Activated T-helper 1 cell treated with Interleukin-2 at 50 U/mL for 16 hours (primary cell): Measurements from ENCODE around the gene MISP.

ENCODE experiments used
- DNase-seq: peaks from one replicate; pipeline ENCODE4 v3.0.0-alpha.2; 2020; ENCODE audit warnings: low read depth

MISP gene

DNA sequence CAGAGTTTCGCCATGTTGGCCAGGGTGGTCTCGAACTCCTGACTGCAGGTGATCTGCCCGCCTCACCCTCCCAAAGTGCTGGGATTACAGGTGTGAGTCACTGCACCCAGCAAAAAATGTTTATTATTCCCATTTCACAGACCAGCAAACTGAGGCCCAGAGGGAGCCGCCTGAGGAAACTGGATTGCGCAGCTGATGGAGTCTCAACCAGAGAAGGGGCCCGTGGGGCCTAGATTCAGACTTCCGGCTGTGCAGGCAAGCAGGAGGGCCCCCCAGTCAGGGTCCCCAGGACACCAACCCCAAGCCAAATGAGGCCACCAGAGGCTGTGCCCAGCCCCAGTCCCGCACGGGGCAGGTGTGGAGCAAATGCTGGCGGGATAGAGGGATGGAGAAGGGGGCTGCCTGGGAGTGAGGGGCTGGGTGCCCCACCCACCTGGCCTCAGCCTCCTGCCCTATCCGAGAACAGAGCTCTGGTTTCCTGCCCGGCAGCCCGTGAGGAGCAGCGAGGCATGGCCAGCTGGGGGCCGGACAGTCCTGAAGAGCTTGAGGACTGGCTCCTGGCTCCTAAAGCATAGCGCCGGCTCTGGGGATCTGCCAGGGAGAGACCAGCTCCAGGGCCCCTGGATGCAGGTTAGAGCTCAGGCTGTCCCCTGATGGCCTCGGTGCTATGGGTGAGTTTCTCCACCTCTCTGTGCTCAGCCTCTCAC is 22.0 kb downstream of the MISP start:
- no peak for DNase-seq

DNA sequence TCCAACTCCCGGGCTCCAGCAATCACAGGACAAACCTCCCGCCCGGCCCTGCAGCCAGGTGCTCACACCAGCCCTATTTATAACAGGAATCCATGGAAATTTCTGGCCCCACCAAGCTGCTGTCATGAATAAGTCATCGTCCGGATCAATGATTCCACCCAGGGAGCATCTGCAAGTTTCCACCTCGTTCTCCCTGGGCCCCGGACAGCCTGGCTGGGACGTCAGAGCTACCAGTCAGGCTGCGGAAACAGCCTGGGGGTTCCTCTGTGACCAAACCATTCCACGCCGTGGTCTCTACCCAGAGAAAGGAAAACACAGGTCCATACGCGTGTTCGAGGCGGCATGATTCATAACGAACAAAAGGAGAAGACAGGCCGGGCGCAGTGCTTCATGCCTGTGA is 25.6 kb downstream of the MISP start:
- DNase-seq: no peak

DNA sequence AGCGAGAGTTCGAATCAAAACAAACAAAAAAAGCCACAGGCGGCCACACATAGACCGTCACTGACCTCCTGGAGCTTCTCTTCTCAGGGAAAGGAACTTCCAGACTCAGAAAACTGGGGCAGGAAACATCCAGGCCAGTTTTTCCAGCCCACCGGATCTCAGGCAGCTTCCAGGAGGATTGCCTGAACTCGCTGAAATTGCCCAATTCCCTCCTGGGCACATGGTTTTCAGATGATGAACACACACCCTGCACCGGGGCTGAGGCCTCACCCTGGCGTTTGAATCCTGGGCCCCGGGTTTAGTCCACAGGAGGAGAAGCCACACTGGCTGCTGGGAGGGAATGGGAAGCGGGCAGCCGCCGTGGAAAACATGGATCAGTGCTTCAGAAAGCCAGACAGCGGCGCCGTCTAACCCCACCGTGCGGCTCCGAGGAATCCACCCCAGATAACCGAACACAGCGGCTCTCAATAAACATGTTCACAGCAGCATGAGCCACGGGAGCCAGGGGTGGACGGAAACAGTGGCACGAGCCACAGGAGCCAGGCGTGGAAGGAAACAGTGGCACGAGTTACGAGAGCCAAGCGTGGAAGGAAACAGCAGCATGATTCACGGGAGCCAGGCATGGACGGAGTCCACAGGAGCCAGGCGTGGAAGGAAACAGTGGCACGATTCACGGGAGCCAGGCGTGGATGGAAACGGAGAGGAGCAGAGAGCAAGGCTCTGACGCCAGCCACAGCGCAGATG is 28.2 kb downstream of the MISP start:
- DNase-seq: no peak

DNA sequence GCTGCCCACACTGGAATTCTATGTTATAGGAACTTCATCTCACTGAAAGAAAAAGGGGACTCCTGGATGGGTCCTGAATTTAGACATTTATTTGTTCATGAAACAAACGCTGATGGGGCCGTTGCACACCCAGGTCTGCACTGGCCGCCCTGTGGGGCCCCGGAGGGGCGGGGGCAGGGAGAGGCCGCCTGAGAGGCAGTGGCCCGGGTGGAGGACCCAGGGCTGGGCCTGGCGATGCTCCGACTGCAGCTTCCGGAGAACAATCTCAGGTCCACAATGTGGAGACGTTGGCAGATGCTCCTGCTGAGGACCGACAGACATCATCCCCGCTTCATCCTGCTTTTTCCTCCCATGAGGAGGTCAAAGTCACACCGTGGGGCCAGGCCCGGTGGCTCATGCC is 30.0 kb downstream of the MISP start:
- DNase-seq: no peak

DNA sequence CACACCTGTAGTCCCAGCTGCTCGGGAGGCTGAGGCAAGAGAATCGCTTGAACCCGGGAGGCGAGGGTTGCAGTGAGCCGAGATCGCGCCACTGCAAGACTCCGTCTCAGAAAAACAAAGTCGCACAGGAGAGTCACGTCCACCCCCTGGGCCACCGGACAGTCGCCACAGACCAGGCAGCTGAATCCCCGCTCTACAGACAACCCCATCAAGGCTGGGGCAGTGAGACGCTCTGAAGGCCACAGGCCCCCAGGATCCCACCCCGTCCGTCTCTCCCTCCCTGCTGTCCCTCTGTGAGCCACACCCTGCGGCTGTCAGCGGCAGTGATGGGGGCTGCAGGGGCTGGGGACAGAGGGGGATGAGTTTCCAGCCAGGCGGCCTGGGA is 30.9 kb downstream of the MISP start:
- no peak for DNase-seq

DNA sequence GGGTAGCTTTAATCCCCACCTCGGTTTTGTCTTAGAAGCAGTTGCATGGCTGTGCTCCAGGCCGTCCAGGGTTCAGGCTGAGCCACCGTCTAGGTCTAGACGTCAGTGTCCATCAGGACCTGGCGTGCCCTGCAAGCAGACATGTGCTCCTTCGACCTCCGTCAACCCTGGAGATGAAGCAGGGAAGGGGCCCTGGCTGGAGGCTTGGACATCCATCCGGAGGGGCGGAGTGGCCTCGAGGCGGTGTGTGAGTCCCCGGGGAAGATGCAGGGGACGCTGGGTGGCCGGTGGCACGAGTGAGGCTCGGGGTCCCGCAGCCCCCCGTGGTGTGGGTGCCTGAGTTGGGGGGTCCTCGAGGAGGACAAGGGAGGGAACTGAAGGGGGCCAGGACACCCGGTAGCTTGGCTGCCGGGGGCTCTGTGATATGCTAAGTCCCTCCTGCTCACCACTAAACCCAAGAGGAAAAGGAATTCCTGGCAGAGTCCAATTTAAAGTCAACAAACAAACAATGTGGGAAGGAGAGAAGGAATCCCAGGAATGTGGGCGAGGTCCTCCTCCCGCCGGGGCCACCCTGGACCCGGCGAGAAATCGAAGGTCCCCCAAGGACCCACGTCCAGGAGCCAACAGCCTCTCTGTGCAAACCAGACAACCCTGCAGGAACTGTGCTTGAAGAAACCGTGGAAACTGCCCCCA is 31.4 kb downstream of the MISP start:
- no peak for DNase-seq

DNA sequence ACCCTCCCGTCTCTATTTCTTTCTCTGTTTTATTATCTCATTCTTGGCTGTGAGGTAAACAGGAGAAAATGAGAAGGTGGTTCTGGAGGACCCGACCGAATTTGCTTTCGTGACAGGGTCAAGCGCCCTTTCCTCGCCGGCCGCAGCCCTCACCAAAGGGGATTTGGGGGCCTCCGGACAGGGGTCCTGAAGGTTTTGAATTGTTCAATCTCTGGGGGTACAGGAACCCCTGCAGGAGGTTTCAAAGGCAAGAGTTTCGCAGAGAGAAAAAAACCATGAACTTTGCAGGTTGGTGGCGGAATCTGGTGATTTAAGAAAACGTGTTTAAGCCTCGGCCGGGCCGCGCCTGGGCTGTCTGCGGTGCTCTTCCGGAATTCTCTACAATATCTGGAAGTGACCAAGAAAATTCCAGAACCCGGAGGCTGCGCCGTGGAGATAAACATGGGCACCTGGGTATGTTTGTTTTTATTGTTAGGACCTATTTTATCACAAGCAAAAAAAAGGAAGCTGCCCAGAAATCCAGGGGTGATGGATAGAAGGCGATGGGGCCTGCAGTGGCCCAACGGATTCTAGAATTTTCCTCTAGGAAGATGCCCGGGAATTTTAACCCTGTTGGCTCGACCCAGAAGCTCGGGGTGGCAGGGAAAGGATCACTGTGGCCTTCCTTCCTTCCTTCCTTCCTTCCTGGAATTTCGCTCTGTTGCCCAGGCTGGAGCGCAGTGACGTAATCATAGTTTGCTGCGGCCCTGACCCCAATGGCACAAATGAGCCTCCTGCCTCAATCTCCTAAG is 32.2 kb downstream of the MISP start:
- DNase-seq: no peak

DNA sequence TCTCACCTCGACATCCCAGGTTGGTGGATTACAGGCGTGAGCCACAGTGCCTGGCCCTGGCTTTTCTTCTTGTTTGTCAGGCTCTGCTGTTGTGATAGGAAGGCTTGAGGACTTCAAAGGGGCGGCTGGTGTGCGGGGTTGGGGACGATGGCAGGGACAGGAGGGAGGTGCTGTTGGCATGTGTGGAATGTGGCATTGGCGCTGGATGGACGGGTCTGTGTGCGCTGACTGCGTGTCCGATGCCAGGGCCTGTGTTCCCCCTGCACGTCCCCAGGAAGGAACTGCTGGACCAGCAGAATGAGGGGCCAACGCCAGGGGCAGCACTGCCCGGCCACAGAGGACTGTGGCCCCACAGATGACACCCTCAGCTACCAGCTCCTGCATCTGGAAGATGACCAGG is 33.6 kb downstream of the MISP start:
- DNase-seq: no peak

DNA sequence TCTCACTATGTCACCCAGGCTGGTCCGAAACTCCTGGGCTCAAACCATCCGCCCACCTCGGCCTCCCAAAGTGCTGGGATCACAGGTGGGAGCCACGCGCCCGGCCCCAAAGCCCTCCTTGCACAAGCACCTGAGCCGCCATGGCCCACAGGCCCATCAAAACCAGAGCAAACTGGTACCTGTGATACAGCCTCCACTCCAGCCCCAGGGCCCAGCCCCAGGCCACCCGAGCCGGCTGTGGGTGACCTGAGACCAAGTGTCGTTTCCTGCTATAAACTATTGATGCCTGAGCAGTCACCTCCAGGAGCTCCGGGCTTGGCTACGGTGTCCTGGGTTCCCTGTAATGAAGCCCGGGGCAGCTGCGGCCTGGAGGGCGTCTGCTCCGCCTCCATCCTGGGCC is 36.6 kb downstream of the MISP start:
- DNase-seq: no peak

DNA sequence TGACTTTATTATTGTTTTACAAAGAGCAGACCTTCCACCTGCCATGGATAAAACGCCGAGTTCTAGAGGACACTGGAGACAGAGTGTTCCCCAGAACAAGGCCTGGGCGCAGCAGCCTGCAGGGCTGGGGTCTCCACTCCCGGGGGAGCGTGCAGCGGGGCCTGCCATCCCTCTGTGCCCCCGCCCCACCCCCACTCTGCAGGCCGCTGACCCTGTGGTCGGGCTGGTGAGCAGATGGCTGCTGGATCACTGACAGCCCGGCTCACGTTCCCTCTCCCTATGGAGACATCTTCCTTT is 37.7 kb downstream of the MISP start:
- no peak for DNase-seq

DNA sequence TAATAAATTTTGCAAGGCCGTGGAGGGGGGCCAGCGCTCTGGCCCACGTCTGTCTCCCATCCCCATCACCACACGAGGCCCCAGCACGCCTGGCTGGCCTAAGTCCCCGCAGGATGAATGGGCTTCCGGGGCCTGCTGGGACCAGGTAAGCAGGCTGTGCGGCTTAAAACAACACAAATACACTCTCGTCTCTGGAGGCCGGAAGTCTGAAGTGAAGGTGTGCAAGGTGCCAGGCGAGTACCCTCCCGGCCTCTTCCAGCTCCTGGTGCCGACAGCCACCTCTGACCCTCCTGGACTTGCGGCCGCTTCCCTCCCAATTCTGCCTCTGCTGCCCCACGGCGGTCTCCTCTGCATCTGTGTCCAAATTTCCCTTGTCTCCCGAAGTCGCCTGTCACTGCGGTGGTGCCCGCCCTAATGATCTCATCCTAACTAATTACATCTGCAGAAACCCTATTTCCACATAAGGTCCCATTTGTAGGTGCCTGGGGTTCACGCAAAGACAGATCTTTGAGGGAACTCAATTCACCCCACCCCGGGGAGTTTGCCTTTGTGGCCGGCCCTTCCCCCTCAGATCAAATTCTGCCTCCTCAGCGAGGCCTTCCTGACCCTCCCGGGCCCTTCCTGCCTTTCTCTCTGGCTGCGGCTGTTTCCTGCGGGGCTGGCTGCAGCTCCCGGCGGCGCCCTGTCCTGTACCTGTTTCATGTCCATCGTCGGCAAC is 38.2 kb downstream of the MISP start:
- DNase-seq: no peak

DNA sequence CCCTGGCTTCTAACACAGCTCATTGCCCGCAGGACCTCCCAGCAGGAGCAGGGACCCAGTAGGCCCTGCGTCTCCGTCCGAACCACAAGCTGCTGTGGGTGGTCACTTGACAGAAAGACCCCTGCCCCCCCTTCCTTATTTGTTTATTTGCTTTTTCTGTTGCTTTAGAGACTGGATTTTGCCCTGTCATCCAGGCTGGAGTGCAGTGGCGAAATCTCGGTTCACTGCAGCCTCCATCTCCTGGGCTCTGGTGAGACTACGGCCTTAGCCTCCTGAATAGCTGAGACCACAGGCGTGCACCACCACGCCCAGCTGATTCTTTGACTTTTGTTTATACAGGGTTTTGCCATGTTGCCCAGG is 38.8 kb downstream of the MISP start:
- DNase-seq: no peak

DNA sequence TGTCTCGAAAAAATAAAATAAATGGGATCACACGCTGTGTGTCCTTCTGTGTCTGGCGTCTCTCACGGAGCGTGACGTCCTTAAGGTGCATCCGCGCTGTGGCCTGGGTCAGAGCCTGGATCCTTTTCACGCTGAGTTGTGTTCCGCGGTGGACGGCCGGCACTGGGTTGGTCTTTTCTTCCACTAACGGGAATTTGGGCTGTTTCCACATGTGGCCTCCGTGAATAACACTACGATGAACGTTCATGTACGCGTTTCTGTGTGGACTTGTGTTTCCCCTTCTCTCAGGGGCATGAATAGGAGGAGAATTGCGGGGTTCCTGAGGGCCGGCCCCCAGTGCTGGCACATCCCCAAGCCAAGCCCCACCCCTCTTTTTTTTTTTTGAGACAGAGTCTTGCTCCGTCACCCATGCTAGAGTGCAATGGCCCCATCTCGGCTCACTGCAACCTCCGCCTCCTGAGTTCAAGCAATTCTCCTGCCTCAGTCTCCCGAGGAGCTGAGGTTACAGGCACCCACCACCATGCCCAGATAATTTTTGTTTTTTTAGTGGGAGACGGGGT is 40.2 kb downstream of the MISP start:
- no peak for DNase-seq

DNA sequence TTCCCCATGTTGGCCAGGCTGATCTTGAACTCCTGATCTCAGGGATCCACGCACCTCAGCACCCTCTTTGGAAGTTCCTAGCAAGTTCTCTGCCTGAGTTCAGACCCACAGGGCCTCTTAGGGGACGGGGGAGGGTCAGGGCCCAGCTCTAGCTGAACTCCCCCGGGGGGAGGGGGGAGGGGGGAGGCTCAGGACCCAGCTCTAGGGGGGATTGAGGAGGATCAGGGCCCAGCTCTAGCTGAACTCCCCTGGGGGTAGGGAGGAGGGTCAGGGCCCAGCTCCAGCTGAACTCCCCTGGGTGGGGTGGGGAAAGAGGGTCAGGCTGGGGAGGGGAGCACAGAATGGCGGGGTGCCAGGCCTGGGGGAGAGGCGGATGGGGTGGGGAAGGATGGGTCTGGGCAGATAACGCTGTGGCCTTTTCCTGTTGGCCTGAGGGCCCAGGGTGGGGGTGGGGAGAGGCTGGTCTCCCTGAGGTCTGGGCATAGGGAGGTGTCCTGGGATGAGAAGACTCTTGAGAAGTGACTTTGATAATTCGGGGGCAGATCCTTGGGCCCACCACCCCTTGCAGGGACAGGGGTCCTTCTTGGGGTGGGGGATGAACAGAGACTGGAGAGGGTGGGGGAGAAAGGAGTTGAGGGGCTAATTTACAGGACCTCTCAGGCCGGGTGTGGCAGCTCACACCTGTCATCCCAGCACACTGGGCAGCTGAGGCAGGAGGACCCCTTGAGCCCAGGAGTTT is 40.8 kb downstream of the MISP start:
- no peak for DNase-seq

DNA sequence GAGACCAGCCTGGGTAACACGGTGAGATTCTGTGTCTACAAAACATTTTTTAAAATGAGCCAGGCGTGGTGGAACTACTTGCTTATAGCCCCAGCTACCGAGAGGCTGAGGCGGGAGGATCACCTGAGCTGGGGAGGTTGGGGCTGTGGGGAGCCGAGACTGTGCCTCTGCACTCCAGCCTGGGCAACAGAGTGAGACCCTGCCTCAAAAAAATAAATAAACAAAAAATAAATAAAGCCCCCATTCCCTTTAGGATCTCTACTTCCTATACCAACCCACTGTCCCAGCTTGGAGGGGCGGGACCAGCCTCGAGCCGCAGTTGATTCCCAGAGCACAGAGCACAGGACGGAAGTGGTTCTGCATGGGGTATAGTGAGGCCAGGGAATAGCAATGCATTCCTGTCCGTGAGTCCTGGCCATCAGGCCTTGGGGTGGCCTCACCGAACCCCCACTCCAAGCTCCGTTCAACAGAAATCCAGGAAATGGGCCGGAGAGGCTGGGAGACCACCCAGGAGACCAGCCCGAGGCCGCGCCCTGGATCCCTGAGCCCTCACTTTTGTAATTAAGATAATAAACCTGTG is 41.5 kb downstream of the MISP start:
- no peak for DNase-seq

DNA sequence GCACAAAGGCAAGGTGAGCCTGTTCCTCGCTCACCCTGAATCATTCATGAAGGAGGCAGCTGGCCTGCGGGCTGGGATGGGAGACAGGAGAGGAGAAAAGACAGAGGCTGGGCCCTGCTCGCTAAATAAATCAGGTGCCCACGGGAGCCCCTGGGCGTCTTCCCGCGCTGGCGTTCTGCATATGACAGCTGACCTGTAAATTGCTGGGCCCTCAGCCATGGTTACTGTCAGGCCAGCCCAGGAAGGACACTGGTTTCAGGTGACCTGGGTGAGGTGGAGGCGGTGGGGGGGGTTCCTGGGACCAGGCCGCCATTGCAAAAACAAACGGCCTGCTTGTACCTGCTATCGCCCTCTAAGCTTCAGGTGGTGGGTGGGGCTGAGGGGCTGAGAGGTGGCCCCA is 42.9 kb downstream of the MISP start:
- DNase-seq: no peak

DNA sequence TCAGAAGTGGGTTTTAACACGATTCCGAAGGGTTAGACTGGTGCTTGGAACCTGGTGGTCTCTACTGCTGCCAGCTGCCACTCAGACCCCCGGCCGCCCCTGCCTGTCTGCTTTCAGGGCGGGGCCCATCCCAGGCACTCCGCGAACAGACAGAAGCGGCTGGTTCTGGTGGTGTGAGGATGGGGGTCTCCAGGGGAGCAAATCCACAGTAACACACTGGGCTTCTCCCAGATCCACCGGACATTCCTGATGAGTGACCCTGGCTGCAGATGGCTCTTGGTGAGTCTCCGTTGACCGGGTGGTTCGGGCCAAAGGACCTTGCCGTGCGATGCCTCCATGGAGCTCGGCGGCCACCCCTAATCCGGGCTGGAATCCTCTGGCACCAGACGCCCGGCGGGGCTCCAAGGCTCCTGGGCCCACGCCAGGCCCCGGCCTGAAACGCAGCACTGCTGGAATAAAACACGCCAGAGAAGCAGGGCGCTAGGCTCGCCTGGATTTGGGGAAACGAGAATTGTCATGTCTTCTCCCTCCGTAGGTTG is 44.2 kb downstream of the MISP start:
- no peak for DNase-seq

DNA sequence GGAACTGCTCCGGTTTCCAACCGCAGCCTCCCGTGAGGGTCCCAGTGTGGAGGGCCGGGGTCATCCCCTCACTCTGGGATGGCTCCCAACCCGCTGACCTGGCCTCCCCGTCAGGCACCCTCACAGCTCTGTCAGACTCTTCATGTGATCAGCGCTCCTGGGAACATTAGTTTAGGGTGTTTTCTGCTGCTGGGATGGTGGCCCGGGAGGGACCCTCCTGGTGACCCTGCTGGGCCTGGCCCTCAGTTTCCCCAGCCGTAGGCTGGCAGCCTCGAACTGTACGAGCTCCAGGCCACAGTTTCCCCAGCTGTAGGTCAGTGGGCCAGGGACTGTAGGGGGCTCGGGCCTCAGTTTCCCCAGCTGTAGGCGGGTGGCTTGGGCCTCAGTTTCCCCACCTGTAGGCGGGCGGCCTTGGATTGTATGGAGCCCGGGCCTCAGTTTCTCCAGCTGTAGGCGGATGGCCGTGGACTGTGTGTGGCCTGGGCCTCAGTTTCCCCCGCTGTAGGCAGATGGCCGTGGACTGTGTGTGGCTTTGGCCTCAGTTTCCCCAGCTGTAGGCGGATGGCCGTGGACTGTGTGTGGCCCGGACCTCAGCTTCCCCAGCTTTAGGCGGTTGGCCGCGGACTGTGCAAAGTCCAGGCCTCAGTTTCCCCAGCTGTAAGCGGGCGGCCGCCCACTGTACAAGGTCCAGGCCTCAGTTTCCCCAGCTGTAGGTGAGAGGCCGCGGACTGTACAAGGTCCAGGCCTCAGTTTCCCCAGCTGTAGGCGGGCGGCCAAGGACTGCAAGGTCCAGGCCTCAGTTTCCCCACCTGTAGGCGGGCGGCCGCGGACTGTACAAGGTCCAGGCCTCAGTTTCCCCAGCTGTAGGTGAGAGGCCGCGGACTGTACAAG is 45.0 kb downstream of the MISP start:
- DNase-seq: no peak
